Stimulated activated naive CD4-positive, alpha-beta T cell treated with Interleukin-2 at 50 U/mL for 16 hours (primary cell): ENCODE results near the gene PTX4.

Experiments used
- DNase-seq: peaks from one replicate; lab custom pipeline; 2025; lab: John Stamatoyannopoulos, UW

The PTX4 gene

GRCh38 chr16:1524366-1524765, 35.6 kb upstream of the PTX4 start:
- DNase-seq, result no peak

DNA sequence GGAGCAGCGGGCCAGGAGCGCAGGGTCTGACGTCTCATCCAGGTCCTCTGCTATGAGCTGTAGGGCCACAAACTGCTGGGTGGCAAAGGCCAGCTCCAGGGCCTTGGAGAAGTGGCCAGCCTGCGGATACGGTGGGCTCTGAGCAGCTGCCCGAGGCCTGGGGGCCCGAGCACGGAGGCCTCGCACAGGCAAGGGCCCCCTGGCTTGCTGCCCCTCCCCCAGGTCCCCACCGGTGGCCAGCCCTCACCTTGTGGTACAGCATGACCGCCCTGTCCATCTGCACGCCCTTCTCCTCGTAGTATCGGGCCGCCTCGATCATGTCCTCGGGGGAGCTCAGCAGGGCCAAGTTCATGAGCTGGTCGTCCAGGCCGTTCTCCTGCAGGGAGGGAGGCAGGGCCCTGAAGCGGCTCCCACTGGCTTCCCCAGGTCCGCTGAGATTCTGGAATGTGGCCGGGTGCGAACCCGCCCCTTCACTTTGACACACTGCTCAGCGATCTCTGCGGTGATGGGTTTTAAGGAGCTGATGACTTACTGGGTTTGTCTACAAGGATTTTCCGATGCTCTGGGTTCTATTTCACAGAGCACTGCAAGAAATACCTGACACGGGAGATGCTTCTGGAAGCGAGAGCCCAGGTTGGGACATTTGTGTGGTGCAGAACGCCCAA, 35.0 kb upstream of the PTX4 start:
- DNase-seq, result no peak

DNA sequence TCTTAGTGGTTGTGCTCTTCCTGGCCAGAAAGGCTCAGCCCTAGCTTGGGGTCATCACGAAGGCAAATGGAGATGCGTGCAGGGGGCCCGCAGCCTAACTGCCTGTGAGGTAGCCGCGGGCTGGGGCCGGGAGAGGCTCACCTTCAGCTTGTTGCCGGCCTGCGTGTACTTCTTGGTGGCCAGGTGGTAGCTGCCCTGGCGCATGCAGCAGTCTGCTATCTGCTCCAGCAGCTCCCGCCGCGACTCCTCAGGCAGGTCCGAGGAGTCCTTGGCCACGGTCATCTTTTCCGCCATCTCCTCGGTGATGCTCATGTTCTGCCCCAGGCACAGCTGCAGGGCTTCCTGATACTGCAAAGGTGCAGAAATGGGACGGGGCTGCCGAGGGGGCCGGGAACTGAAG, 31.7 kb upstream of the PTX4 start:
- DNase-seq, result no peak

- no peak for DNase-seq
Measured at GRCh38 chr16:1519831-1520230, 31.1 kb upstream of the PTX4 start.

GRCh38 chr16:1518626-1519135, 29.9 kb upstream of the PTX4 start:
- no peak for DNase-seq

- DNase-seq, result no peak
Measured at GRCh38 chr16:1514507-1514906, 25.8 kb upstream of the PTX4 start.

- DNase-seq, result no peak
Measured at GRCh38 chr16:1512774-1513173, 24.0 kb upstream of the PTX4 start.

GRCh38 chr16:1511662-1512569, 23.2 kb upstream of the PTX4 start:
- DNase-seq, result no peak

- DNase-seq, result no peak
Measured at GRCh38 chr16:1510941-1511351, 22.2 kb upstream of the PTX4 start.

GRCh38 chr16:1510272-1510671, 21.5 kb upstream of the PTX4 start:
- DNase-seq, result no peak

DNA sequence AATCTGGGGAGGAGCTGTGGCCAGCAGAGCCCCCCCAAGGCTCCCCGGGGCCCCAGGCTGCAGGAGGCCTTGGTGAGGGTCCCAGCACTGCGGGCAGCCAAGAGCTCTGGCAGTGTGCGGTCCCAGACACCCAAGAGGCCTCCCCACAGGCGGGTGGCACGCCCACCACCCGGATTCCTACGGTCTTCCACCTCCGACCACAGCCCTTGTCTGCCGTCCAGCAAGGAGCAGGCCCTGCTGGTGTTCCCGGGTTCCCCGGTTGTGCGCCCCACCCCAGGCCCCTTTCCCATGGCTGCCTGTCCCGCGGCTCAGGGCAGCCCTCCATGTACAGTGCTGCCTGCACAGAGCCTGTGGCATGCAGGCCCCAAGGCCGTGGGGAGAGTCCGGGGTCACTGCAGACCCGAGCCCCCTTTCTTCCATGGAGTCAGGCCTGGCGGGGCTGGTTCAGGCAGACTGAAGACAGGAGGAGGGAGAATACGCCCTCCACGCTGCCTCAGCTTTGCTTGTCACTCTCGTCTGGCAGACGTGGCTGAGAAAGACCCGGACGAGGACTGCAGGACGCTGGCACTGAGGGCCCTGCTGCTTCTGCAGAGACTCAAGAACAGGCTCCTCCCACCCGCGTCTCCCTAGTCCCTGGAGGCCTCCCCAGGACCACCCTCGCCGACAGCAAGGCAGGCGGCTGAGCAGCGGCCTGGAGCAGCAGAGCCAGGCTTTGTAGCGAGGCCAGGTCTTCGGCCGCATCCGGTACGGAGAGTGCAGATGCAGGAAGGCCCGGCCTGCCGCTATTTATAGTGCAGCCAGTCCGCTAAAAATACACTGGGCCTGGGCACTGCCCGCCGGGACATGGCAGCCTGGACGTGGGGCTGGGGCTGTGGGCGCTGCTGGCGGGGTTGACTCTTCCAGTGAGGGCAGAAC, 20.8 kb upstream of the PTX4 start:
- no peak for DNase-seq

DNA sequence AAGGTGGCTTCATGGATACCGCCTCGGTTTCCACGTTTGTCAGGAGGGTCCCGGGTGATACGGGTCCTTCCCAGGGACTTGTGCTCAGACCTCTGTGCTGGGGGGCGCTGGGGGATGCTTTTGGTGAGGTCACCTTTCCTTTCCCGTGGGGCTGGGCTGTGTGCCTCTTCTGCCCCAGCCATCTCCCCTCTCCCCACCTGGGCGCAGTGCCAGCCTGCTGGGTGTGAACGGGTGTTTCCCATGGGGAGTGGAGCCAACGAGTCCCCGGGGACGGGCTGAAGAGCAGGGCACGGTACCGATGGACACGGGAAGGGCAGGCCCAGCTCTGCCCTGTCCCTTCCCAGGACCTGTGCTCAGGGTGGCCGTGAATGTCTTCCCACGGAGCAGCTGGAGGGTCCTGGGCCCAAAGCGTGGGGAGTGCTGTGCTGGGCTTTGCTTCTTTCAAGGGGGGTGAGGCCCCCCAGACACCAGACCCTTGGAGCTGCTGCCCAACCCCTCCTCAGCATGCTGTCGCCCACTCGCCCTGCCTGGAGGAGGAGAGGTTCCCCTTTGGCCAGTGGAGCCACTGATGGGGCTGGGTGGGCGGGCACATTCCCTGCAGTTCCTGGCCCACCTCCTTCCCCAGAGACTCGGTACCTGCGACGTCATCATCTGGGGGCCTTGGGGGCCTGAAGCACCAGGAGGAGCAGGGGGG, 19.9 kb upstream of the PTX4 start:
- no peak for DNase-seq

- DNase-seq, result no peak
Measured at GRCh38 chr16:1506494-1507213, 17.9 kb upstream of the PTX4 start.

DNA sequence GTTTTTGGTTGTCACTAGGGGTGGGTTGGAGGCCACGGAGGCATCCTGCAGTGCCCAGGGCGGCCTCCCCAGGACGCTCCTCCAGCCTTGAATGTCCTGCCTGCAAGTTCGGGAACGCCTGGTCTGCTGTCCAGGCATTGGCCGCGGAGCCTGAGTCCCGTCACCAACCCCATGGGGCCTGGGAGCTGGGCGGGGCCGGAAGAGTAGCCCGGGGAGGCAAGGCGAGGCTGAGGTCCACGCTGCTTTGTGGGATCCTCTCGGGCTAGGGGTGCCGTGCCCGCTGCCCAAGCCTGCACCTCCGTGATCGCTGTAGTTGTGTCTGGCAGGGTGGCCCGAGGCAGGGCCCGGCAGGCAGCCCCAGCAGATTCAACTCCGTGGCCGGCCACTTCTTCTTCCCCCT, 17.2 kb upstream of the PTX4 start:
- DNase-seq, result no peak

- DNase-seq, result no peak
Measured at GRCh38 chr16:1505073-1505844, 16.5 kb upstream of the PTX4 start.

DNA sequence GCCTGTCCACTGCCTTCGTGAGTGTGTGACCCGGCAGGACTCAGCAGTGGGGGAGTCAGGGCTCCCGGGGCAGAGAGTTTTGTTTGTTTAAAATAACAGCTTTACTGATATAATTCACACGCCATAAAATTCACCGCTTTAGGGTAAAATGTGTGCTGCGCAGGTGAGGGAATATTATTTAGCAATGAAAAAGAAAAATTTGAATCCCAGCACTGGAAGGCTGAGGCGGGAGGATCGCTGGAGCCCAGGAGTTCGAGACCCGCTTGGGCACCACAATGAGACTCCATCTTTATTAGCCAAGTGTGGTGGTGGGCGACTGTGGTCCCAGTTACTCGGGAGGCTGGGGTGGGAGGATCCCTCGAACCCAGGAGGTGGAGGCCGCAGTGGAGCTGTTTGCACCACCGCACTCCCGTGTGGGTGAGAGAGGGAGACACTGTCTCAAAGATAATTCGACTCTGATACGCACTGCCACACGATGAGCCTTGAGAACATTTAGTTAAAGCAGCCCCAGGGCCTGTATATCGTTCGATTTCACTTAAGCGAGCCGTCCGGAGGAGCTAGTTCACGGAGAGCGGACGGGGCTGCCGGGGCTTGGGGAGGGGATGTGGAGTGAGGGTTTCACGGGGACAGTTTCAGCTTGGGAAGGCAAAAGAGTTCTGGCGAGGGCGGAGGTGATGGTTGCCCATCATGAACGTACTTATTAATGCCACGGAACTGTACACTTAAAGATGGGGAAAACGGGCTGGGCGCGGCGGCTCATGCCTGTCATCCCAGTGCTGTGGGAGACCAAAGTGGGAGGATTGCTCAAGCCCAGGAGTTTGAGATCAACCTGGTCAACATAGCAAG, 14.6 kb upstream of the PTX4 start:
- no peak for DNase-seq

DNA sequence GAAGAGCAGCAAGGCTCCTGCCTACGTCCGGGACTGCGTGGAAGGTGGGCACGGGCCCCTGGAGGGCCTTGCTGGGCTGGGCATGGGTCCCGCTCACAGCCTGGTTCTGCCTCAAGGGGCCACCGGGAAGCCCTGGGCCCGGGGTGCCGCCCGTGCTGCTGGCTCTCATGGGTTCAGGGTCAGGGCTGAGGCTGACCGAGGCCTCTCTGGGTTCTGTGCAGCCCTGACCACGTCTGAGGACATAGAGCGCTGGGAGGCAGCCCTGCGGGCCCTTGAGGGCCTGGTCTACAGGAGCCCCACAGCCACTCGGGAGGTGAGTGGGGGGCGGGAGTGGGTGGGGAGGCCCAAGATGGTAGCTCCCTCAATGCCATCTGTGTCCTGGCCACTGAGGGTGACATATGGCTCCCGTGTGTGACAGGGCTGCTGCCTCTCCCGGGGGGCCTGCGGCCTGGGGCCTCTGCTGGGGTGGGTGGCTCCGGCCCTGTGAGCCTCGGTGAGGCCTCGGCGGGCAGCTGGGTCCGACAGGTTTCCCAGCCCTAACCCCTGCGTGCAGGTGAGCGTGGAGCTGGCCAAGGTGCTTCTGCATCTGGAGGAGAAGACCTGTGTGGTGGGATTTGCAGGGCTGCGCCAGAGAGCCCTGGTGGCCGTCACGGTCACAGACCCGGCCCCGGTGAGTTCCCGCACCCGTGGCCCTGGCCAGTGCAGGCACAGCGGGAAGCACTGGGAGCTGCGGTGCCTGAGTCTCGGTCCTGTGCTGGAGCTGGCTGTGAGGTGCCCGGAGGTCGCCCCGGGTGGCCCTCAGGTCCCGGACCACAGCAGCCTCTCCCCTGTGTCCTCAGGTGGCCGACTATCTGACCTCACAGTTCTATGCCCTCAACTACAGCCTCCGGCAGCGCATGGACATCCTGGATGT, 13.6 kb upstream of the PTX4 start:
- DNase-seq, result no peak

DNA sequence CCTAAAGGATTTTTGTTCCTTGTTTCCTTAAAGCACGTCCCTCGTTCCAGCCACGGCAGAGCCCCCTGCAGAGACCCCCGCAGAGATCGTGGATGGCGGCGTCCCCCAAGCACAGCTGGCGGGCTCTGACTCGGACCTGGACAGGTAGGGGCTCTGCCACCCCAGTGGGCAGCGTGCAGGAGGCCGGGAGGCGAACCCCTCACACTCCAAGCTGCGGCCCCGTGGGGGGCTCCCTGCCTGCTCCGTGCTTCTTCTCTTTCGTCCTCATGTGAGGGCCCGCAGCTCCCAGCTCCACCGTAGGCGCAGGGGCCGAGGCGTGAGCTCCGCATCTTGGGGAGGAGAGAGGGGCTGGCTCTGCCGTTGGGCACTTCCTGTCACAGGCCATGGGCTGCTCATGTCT, 12.9 kb upstream of the PTX4 start:
- DNase-seq, result no peak
